Activated CD4-positive, alpha-beta memory T cell treated with anti-CD3 and anti-CD28 coated beads, Interleukin-2, amount 10 ng/mL, durations not matched to agents 7 days and 5 days (primary cell): ENCODE data around the gene ZIC4. TPM values are rescaled to one million over a fixed set of nuclear protein-coding genes. Genes with fewer than 3 reads are reported as not detected.

Source experiments
- CTCF ChIA-PET: fragments of 350-600 bp; sonication (Branson Sonifier 250); formaldehyde crosslinking; loops from one replicate; lab custom pipeline; 2021; ENCODE audit warnings: antibody characterized with exemption, inconsistent platforms; lab: Charles Lee
- POLR2A ChIA-PET: fragments of 350-600 bp; sonication (Branson Sonifier 250); formaldehyde crosslinking; loops from one replicate; lab custom pipeline; 2021; ENCODE audit warnings: antibody characterized with exemption; lab: Charles Lee
- DNase-seq: peaks from one replicate; pipeline ENCODE4 v3.0.0-alpha.2; 2020
- H3K27ac Mint-ChIP-seq: one replicate; pipeline ENCODE4 v1.8.0; 2021; ENCODE audit warnings: mild to moderate bottlenecking, mixed read lengths
- H3K27me3 Mint-ChIP-seq: one replicate; pipeline ENCODE4 v1.8.0; 2021; ENCODE audit warnings: mixed read lengths
- H3K36me3 Mint-ChIP-seq: one replicate; pipeline ENCODE4 v1.8.0; 2021; ENCODE audit warnings: low read depth, mixed read lengths
- H3K4me1 Mint-ChIP-seq: one replicate; pipeline ENCODE4 v1.8.0; 2021; ENCODE audit warnings: mixed read lengths
- H3K4me3 Mint-ChIP-seq: one replicate; pipeline ENCODE4 v1.8.0; 2021; ENCODE audit warnings: mild to moderate bottlenecking, mixed read lengths
- H3K9me3 Mint-ChIP-seq: one replicate; pipeline ENCODE4 v1.8.0; 2021; ENCODE audit warnings: mixed read lengths
- total RNA-seq, 2 experiments: library from RNA; stranded (reverse); gene quantifications; one replicate each; pipeline ENCODE4 v1.2.3, GENCODE V29; 2021

Gene ZIC4
- total RNA-seq, 2 experiments from 2014 or later: not detected

DNA sequence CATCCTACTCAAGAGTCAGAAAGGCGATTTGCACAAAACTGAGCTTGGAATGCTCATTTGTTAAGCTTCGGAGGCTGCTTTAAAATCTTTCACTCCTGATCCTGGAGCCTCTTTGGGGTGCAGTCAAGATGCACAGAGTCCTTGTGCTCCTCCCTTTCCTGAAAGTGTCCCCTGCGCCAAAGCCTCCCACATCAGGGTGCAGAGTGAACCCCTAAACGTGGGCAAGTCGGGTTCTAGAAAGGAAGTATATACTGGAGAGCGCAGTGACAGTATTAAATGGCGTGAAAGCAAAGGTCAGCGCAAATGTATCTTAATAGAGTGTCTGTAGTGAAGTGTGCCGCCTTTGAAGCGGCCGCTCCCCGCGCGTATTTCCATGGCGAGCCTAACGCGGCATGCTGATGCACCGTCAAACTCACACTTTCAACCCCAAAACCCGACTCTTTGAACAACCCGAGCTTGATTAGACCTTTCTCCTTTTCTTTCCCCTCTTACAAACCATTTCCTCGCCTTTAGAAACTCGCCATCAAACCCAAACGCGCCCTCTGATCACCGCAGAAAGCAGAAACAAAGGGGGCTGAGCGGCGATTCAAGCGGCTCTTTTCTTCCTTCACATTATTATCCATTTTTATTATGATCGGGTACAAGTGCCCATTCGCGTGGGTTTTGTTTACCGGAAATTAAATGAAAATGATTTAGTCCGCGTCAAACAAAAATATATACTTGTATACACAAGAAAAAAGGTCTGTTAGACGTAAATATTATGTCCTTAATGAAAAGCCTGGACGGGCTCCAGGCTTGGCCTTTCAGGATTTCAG, 18.3 kb downstream of the ZIC4 start:
- Mint-ChIP-seq H3K9me3 (no peaks in the 10 kb centered on the region), H3K27me3 (peaks cover 81% of the 10 kb centered on the region), H3K4me1 (no peaks in the 10 kb centered on the region), H3K4me3 (no peak overlapping the region), H3K36me3 (peaks cover 3% of the 10 kb centered on the region), H3K27ac (no peak overlapping the region)
- DNase-seq: no peak
- POLR2A ChIA-PET: no interaction called here
- CTCF ChIA-PET: no interaction called here

- Mint-ChIP-seq H3K9me3 (no peaks in the 10 kb centered on the region), H3K4me1 (no peaks in the 10 kb centered on the region), H3K27ac (no peak overlapping the region), H3K36me3 (peaks cover 3% of the 10 kb centered on the region), H3K4me3 (no peak overlapping the region), H3K27me3 (peaks cover 77% of the 10 kb centered on the region)
- ChIA-PET CTCF (no interaction called here), POLR2A (no interaction called here)
- DNase-seq: no peak
Observed at GRCh38 chr3:147387291-147387884, 19.0 kb downstream of the ZIC4 start.

DNA sequence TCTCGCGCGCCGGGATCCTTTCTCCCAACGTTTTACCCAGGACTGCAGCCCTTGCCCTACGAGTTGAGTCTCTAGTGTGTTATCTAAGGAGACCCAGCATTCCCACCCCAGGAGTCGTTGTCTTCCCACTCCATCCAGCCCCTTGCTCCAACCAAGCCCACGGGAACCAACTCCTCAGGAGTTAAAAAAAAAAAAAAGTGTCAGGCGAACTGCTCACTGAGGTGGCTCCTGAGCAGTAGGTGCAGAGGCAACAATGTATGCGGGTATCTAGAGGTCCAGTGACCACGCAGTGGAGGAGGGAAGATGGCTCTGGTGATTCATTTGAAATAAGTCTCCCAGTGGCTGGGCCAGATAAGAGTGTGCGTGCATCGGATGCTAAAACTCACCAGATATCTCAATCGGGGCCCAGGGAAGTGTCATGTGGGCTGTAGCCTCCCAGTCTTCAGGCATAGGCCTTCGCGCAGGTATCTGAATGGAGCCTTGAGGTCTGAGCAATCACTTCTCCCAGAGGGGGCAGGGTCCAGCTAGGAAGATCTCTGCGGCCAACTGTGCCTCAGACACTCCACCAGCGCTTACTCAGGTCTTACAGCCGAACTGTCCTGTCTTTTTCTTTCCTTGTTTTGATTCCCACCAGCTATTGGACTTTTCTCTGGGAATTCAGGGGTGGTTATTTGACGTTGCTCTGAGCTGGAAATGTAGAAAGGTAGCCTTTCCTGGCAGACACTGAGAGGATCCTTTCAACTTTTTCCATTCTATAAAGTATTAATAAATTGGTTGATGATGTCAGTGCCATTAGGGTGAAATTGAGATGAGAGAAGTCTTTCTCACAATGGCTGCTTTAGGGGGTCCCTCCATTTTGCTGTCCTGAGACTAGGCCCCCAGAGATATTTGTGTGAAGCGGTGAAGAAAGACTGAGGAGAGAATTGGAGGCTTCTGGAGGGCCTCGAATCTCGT, 21.0 kb downstream of the ZIC4 start:
- Mint-ChIP-seq H3K27me3 (peaks cover 76% of the 10 kb centered on the region), H3K9me3 (no peaks in the 10 kb centered on the region), H3K27ac (no peak overlapping the region), H3K4me3 (no peak overlapping the region), H3K4me1 (no peaks in the 10 kb centered on the region), H3K36me3 (no peaks in the 10 kb centered on the region)
- ChIA-PET POLR2A (no interaction called here), CTCF (no interaction called here)
- no peak for DNase-seq

DNA sequence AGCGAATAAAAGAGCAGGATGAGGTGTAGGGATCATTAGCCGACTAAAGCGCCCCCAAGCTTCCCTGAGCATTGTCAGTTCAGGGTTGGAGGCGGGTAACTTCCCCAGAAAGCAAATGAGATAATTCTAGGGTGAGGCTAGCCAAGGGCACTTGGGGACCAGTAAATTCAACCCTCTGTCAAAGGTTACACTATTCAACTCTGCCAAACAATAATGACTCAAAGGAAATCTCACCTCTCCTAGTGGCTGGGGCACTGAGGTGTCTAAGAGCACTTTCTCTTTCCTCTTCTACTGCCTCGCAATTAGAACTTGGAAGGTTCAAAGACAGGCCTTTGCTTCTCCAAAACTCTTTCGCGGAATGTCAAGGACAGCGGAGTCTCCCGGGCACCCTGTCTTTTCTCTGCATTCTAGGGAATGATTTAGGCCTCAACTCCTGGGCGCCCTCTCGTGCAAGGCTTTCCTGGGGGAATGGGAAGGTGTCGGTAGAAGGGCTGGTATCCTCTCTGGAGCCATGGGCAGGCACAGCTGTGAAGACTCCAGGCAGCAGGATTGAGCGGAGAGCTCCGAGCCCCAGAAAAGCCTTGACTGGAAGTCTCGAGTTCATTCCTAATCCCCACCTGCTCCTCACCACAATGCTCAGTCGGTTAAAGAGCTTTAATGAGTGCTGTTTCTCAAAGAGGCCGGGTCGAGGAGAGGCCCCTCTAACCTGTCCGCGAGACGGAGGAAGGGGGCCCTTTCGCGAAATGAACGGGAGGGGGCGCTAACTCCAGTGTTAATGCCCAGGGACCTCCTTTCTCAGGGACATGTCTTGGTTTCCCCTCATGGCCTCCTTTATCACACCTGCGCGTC, 21.9 kb downstream of the ZIC4 start:
- ChIA-PET POLR2A (no interaction called here), CTCF (no interaction called here)
- H3K27ac Mint-ChIP-seq: no peak overlapping the region
- no peaks in the 10 kb centered on the region for H3K36me3 Mint-ChIP-seq
- H3K4me1 Mint-ChIP-seq: no peaks in the 10 kb centered on the region
- H3K9me3 Mint-ChIP-seq: no peaks in the 10 kb centered on the region
- DNase-seq: no peak
- no peak overlapping the region for H3K4me3 Mint-ChIP-seq
- H3K27me3 Mint-ChIP-seq: peaks cover 78% of the 10 kb centered on the region

GRCh38 chr3:147383617-147384016, 22.7 kb downstream of the ZIC4 start:
- H3K36me3 Mint-ChIP-seq: no peaks in the 10 kb centered on the region
- no peaks in the 10 kb centered on the region for H3K4me1 Mint-ChIP-seq
- no peaks in the 10 kb centered on the region for H3K9me3 Mint-ChIP-seq
- H3K27me3 Mint-ChIP-seq: peaks cover 78% of the 10 kb centered on the region
- DNase-seq: no peak
- CTCF ChIA-PET: no interaction called here
- H3K4me3 Mint-ChIP-seq: no peak overlapping the region
- H3K27ac Mint-ChIP-seq: no peak overlapping the region
- POLR2A ChIA-PET: no interaction called here

DNA sequence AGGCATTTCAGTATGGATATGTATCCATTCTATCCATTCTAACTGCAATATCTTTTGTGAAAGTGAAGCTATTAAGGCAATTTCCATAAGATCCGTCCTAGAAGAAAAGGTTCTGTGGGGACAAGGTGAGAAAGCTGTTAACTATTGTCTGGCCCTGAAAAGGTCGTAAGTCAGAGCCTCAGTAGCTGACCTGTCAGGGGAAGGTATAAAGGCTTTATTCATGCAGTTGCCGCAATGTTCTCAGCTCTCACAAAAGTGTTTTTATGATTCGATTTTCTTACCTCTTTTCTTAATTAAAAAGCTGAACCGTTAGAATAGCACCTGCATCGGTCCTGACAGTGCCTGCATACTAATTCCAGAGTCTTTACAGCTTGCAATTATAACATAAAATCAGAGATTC, 24.7 kb downstream of the ZIC4 start:
- Mint-ChIP-seq H3K27ac (no peak overlapping the region), H3K27me3 (peaks cover 73% of the 10 kb centered on the region), H3K36me3 (no peaks in the 10 kb centered on the region), H3K4me3 (no peak overlapping the region), H3K9me3 (no peaks in the 10 kb centered on the region), H3K4me1 (no peaks in the 10 kb centered on the region)
- ChIA-PET POLR2A (no interaction called here), CTCF (interaction anchor here (1.0 kb wide), 1 partner anchor 20 kb away, joined by 3 read pairs; no protein-coding TSS in a partner anchor)
- DNase-seq: no peak

DNA sequence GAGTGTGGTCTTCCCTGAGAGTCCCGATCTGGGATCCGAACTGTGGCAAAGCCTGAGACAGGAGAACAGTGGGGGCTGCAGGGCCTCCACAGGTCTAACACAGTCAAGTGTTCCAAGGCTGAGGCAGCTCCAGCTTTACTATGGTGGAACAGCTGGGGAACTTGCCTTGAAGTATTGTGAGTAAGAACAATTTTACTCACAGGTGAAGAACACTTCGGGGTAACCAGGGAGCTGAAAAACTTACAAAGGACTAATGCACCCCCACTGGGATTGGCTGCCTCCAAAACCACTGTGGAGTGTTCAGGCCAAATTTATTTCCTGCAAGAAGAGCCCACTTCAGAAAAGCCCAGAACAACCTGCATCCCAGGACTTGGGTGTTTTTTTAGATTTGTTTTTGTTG, 25.4 kb downstream of the ZIC4 start:
- no peak overlapping the region for H3K4me3 Mint-ChIP-seq
- H3K9me3 Mint-ChIP-seq: no peaks in the 10 kb centered on the region
- no peaks in the 10 kb centered on the region for H3K4me1 Mint-ChIP-seq
- H3K27me3 Mint-ChIP-seq: peaks cover 69% of the 10 kb centered on the region
- ChIA-PET POLR2A (no interaction called here), CTCF (interaction anchor here (1.0 kb wide), 1 partner anchor 20 kb away, joined by 3 read pairs; no protein-coding TSS in a partner anchor)
- DNase-seq: no peak
- H3K36me3 Mint-ChIP-seq: no peaks in the 10 kb centered on the region
- H3K27ac Mint-ChIP-seq: no peak overlapping the region

- DNase-seq: no peak
- Mint-ChIP-seq H3K36me3 (no peaks in the 10 kb centered on the region), H3K27me3 (peaks cover 63% of the 10 kb centered on the region), H3K4me3 (no peak overlapping the region), H3K9me3 (no peaks in the 10 kb centered on the region), H3K4me1 (no peaks in the 10 kb centered on the region), H3K27ac (no peak overlapping the region)
- CTCF ChIA-PET: no interaction called here
- POLR2A ChIA-PET: no interaction called here
Observed at GRCh38 chr3:147380387-147380951, 25.9 kb downstream of the ZIC4 start.

- Mint-ChIP-seq H3K27me3 (peaks cover 59% of the 10 kb centered on the region), H3K9me3 (no peaks in the 10 kb centered on the region), H3K27ac (no peak overlapping the region), H3K4me1 (no peaks in the 10 kb centered on the region), H3K36me3 (no peaks in the 10 kb centered on the region), H3K4me3 (no peak overlapping the region)
- DNase-seq: no peak
- CTCF ChIA-PET: no interaction called here
- POLR2A ChIA-PET: no interaction called here
Observed at GRCh38 chr3:147379651-147380050, 26.7 kb downstream of the ZIC4 start.

DNA sequence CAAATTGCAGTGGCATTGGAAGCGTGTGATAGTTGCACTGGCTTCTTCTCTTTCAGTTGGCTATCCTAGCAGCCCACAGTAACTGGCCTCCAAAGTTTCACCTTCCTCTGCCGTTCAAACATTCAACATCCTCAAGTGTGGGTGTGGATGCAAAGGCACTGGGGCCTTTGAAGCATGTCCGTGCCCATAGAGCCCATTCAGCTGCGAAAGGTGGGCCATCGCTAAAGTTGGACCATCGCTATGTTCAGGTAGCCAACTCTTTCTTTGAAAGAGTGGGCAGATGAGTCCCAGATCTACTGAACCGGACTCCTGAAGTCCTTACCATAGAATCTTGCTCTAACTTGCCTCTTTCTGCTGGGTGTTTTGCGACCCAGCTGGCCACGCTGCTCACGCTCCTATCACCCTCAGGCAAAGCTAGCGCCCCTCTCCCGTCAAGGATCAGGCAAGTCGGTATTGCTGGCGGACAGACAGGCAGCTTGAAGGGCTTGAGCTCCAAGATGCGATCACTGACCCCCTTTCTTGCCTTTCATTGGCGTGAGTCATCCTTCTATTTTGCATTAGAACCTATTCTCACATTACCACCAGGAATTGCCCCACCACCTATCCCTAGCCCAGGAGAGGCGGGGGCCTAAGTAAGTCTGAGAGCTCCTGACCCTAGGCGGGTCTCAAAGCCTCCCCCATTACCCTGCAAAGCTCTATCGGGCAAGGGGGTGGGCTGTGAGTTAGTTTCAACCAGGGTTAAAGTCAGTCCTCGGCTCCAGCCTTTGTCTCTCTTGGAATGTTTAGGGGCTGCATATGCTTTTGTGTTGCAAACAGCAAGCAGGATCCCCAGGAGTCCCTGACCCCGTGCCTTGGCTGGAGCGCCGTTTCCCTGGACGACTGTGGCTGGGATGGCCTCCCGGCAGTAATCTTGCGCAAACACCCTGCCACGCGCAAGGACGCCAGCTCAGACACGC, 28.7 kb downstream of the ZIC4 start:
- no peaks in the 10 kb centered on the region for H3K4me1 Mint-ChIP-seq
- no peak overlapping the region for H3K4me3 Mint-ChIP-seq
- DNase-seq: no peak
- no peaks in the 10 kb centered on the region for H3K36me3 Mint-ChIP-seq
- ChIA-PET POLR2A (no interaction called here), CTCF (no interaction called here)
- no peak overlapping the region for H3K27ac Mint-ChIP-seq
- peaks cover 53% of the 10 kb centered on the region for H3K27me3 Mint-ChIP-seq
- H3K9me3 Mint-ChIP-seq: no peaks in the 10 kb centered on the region

- ChIA-PET CTCF (no interaction called here), POLR2A (no interaction called here)
- no peak for DNase-seq
- no peak overlapping the region for H3K27ac Mint-ChIP-seq
- no peaks in the 10 kb centered on the region for H3K9me3 Mint-ChIP-seq
- peaks cover 8% of the 10 kb centered on the region for H3K36me3 Mint-ChIP-seq
- H3K27me3 Mint-ChIP-seq: peaks cover 64% of the 10 kb centered on the region
- no peaks in the 10 kb centered on the region for H3K4me1 Mint-ChIP-seq
- H3K4me3 Mint-ChIP-seq: no peak overlapping the region
Observed at GRCh38 chr3:147373301-147373700, 33.0 kb downstream of the ZIC4 start.
